Endothelial cell of umbilical vein (primary cell): ENCODE data around the gene TNFAIP8L3. TPM values are rescaled to one million over a fixed set of nuclear protein-coding genes. Genes with fewer than 3 reads are reported as not detected.

Experiments used
- BruUV-seq: library from RNA; stranded (reverse); fragments of 400-500 nt; replicated peaks from 2 replicates; lab custom pipeline; 2021; lab: Mats Ljungman, UMichigan
- CTCF ChIA-PET: fragments of 300-600, 350-600 bp; sonication (Branson Sonifier 250); formaldehyde crosslinking; loops from one replicate; lab custom pipeline; 2021; ENCODE audit warnings: antibody characterized with exemption, inconsistent platforms; lab: Charles Lee
- POLR2A ChIA-PET: fragments of 300-600, 350-600 bp; sonication (Branson Sonifier 250); formaldehyde crosslinking; loops from one replicate; lab custom pipeline; 2021; ENCODE audit warnings: antibody characterized with exemption, inconsistent platforms; lab: Charles Lee
- DNase-seq: peaks from one replicate; pipeline ENCODE4 v3.0.0-alpha.2; 2011; ENCODE audit warnings: low read depth, low spot score
- FAIRE-seq: peaks from 2 replicates; lab custom pipeline; 2011; peaks lifted over from hg19 to GRCh38; lab: Jason Lieb, UNC
- H2AFZ ChIP-seq: 2 replicates; pipeline ENCODE4 v1.6.0; 2012; ENCODE audit warnings: low read depth, low read length, control low read depth, inconsistent platforms
- H3K27ac ChIP-seq: 2 replicates; pipeline ENCODE4 v1.5.1; 2011; ENCODE audit warnings: low read depth, mild to moderate bottlenecking, control low read depth, low read length, moderate library complexity; ENCODE audit not compliant: insufficient read depth
- H3K27me3 ChIP-seq, 2 experiments: 2 replicates each; pipeline versions ENCODE4 v1.6.0 to v1.6.1; 2011; ENCODE audit warnings: low read length in 2 of 2, mixed read lengths in 1 of 2; ENCODE audit not compliant: control insufficient read depth in 2 of 2, insufficient read depth in 2 of 2
- H3K36me3 ChIP-seq, 2 experiments: 2 replicates in 1 of 2; 3 replicates in 1 of 2; pipeline ENCODE4 v1.5.1; 2011; ENCODE audit warnings: low read length in 2 of 2, mild to moderate bottlenecking in 1 of 2, moderate library complexity in 1 of 2; ENCODE audit not compliant: control insufficient read depth in 2 of 2, insufficient read depth in 2 of 2; ENCODE audit errors: extremely low read depth in 1 of 2
- H3K4me1 ChIP-seq: 3 replicates; pipeline ENCODE4 v1.5.1; 2011; ENCODE audit warnings: mild to moderate bottlenecking, low read length; ENCODE audit not compliant: control insufficient read depth, insufficient read depth; ENCODE audit errors: extremely low read depth
- H3K4me2 ChIP-seq: 2 replicates; pipeline ENCODE4 v1.6.1; 2011; ENCODE audit warnings: low read length, control low read depth, mixed read lengths; ENCODE audit not compliant: insufficient read depth
- H3K4me3 ChIP-seq, 3 experiments: fragments of 200-600 bp in 1 of 3; sonication (generic), shearing (Covaris generic) in 1 of 3; replicated peaks in 1 of 3; 2 replicates each; pipeline ENCODE4 v1.5.1; 2011 to 2016; ENCODE audit warnings: control low read depth in 3 of 3, low read length in 3 of 3, mild to moderate bottlenecking in 2 of 3, inconsistent platforms in 1 of 3, low read depth in 1 of 3, moderate library complexity in 1 of 3; ENCODE audit not compliant: insufficient read depth in 1 of 3
- H3K79me2 ChIP-seq: 2 replicates; pipeline ENCODE4 v1.6.0; 2012; ENCODE audit warnings: low read length, inconsistent platforms; ENCODE audit not compliant: control insufficient read depth, insufficient read depth
- H3K9ac ChIP-seq: replicated peaks from 2 replicates; pipeline ENCODE3; 2011; ENCODE audit warnings: low read length, control low read depth; ENCODE audit not compliant: insufficient read depth; ENCODE audit errors: extremely low read depth
- H3K9me1 ChIP-seq: replicated peaks from 3 replicates; pipeline ENCODE4 v1.6.0; 2011; ENCODE audit warnings: mild to moderate bottlenecking, low read length; ENCODE audit not compliant: control insufficient read depth, insufficient read depth; ENCODE audit errors: extremely low read depth
- H3K9me3 ChIP-seq: replicated peaks from 2 replicates; pipeline ENCODE4 v1.5.1; 2012; ENCODE audit warnings: low read length, inconsistent platforms; ENCODE audit not compliant: control insufficient read depth, insufficient read depth
- H4K20me1 ChIP-seq: replicated peaks from 2 replicates; pipeline ENCODE3; 2011; ENCODE audit warnings: mild to moderate bottlenecking, low read length; ENCODE audit not compliant: control insufficient read depth, insufficient read depth; ENCODE audit errors: extremely low read depth
- EZH2 ChIP-seq: IDR thresholded peaks from 2 replicates; pipeline ENCODE4 v1.6.1; 2012; ENCODE audit warnings: borderline replicate concordance, low read depth, mild to moderate bottlenecking, moderate library complexity, low read length, inconsistent platforms; ENCODE audit not compliant: severe bottlenecking
- FOS ChIP-seq: IDR thresholded peaks from 2 replicates; pipeline ENCODE4 v1.6.1; 2011; ENCODE audit warnings: mild to moderate bottlenecking, low read length, moderate library complexity, borderline replicate concordance; ENCODE audit not compliant: insufficient read depth
- GATA2 ChIP-seq: IDR thresholded peaks from 2 replicates; pipeline ENCODE4 v1.7.0; 2011; ENCODE audit warnings: low read depth, mild to moderate bottlenecking, moderate library complexity, mixed read lengths, low read length; ENCODE audit not compliant: insufficient read length, insufficient read depth
- JUN ChIP-seq: IDR thresholded peaks from 2 replicates; pipeline ENCODE4 v1.6.1; 2011; ENCODE audit warnings: borderline replicate concordance, low read depth; ENCODE audit not compliant: insufficient read length, insufficient read depth
- MYC ChIP-seq: IDR thresholded peaks from one replicate; pipeline ENCODE4 v1.6.1; 2011; ENCODE audit warnings: mild to moderate bottlenecking, low read depth, low read length
- POLR2A ChIP-seq: IDR thresholded peaks from 2 replicates; pipeline ENCODE4 v1.6.1; 2012; ENCODE audit warnings: low read depth, mild to moderate bottlenecking, control low read depth, low read length
- POLR2AphosphoS5 ChIP-seq: IDR thresholded peaks from 2 replicates; pipeline ENCODE4 v1.6.1; 2012; ENCODE audit warnings: low read depth, mild to moderate bottlenecking, control low read depth, low read length, moderate library complexity; ENCODE audit not compliant: insufficient read depth
- dilution Hi-C: fragments of 300-500 bp; cut with MboI; formaldehyde crosslinking; loops from one replicate; pipeline ENCODE4 v1.15.0; 2019; ENCODE audit warnings: low sequenced_read_pairs; ENCODE audit not compliant: extremely low pct_ligation_motif_present
- intact Hi-C: fragments of 100-400 bp; cut with micrococcal nuclease; formaldehyde crosslinking; loops from one replicate; pipeline ENCODE4 v1.10.0; 2022
- polyA plus RNA-seq, 4 experiments: library from polyadenylated mRNA; depleted of rRNA in 3 of 4; stranded (reverse) in 3 of 4; unstranded in 1 of 4; fragments of >200 nt; gene quantifications; 2 replicates each; pipeline versions ENCODE4 v1.2.1 to v1.2.3, GENCODE V29; 2011 to 2012; ENCODE audit warnings: missing spikeins in 1 of 4
- total RNA-seq: library from RNA; stranded (reverse); gene quantifications from 2 replicates; pipeline ENCODE4 v1.2.3, GENCODE V29; 2021
- TF ChIP-seq, protein P1 (sequence below), 2 donors: IDR thresholded peaks; 1 replicate in 1 of 2; 2 replicates in 1 of 2; pipeline ENCODE4 v1.5.1; 2011; ENCODE audit warnings: low read length in 2 of 2, mild to moderate bottlenecking in 2 of 2, moderate library complexity in 2 of 2, control low read depth in 1 of 2, inconsistent platforms in 1 of 2, low read depth in 1 of 2; ENCODE audit not compliant: insufficient read depth in 1 of 2; ENCODE audit errors: extremely low read depth in 1 of 2
- TF ChIP-seq, protein P2 (sequence below): IDR thresholded peaks from 2 replicates; pipeline ENCODE4 v1.6.1; 2011; ENCODE audit not compliant: insufficient read depth, insufficient read length

The TNFAIP8L3 gene
- total and polyA plus RNA-seq, 2 donors (not counting 3 experiments of a cell fraction or from before 2014, with no cell fraction given): 8.8 to 38.3 TPM

GRCh38 chr15:51054535-51054934 is 40.2 kb downstream of the TNFAIP8L3 start:
- no peak overlapping the region for H3K4me2 ChIP-seq
- intact Hi-C loops: no loop called here
- no peak for FAIRE-seq
- H3K4me3 ChIP-seq: no peak overlapping the region
- H4K20me1 ChIP-seq: no peaks in the 10 kb centered on the region
- ChIA-PET CTCF (interaction anchor here (1.1 to 1.5 kb wide), 4 partner anchors 25 to 138 kb away, joined by 3 to 4 read pairs (median 4); no protein-coding TSS in a partner anchor), POLR2A (interaction anchor here (0.6 kb wide), 1 partner anchor 21 kb away, joined by 4 read pairs; no protein-coding TSS in a partner anchor)
- H3K36me3 ChIP-seq: peaks cover 7 to 10% of the 10 kb centered on the region in 2 experiments
- H3K27me3 ChIP-seq: no peaks in the 10 kb centered on the region
- H3K9me1 ChIP-seq: no peaks in the 10 kb centered on the region
- no peak overlapping the region for H2AFZ ChIP-seq
- no peak for DNase-seq
- no peak overlapping the region for H3K27ac ChIP-seq
- dilution Hi-C loops: no loop called here
- no peaks in the 10 kb centered on the region for H3K4me1 ChIP-seq
- H3K9ac ChIP-seq: no peak overlapping the region
- H3K9me3 ChIP-seq: no peaks in the 10 kb centered on the region
- peaks cover 10% of the 10 kb centered on the region for H3K79me2 ChIP-seq
- TF ChIP-seq JUN (no peak), MYC (no peak), EZH2 (no peak), POLR2A (no peak), GATA2 (no peak), POLR2AphosphoS5 (no peak), FOS (no peak)
- TF ChIP-seq, protein P1, sequence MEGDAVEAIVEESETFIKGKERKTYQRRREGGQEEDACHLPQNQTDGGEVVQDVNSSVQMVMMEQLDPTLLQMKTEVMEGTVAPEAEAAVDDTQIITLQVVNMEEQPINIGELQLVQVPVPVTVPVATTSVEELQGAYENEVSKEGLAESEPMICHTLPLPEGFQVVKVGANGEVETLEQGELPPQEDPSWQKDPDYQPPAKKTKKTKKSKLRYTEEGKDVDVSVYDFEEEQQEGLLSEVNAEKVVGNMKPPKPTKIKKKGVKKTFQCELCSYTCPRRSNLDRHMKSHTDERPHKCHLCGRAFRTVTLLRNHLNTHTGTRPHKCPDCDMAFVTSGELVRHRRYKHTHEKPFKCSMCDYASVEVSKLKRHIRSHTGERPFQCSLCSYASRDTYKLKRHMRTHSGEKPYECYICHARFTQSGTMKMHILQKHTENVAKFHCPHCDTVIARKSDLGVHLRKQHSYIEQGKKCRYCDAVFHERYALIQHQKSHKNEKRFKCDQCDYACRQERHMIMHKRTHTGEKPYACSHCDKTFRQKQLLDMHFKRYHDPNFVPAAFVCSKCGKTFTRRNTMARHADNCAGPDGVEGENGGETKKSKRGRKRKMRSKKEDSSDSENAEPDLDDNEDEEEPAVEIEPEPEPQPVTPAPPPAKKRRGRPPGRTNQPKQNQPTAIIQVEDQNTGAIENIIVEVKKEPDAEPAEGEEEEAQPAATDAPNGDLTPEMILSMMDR (IDR thresholded peaks at IDR 0.05; ENCODE audit: extremely low read depth in 1 of 2, insufficient read depth in 1 of 2, low read depth in 1 of 2, low read length in 2 of 2): no peak
- TF ChIP-seq, protein P2, sequence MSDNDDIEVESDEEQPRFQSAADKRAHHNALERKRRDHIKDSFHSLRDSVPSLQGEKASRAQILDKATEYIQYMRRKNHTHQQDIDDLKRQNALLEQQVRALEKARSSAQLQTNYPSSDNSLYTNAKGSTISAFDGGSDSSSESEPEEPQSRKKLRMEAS: no peak
- BruUV-seq: no TSS peak
